GM12865 (cell line): Measurements from ENCODE around the gene ZDHHC21.

Experiments used
- DNase-seq: peaks from one replicate; pipeline ENCODE4 v3.0.0; 2010; ENCODE audit warnings: low read depth
- H3K4me3 ChIP-seq: 2 replicates; pipeline ENCODE4 v1.5.1; 2011; ENCODE audit warnings: mild to moderate bottlenecking, low read depth, low read length, control low read depth
- TF ChIP-seq, protein P1 (sequence below): IDR thresholded peaks from 2 replicates; pipeline ENCODE4 v1.5.1; 2011; ENCODE audit warnings: low read length, control low read depth, low read depth, inconsistent platforms; ENCODE audit not compliant: insufficient read depth; ENCODE audit errors: missing control alignments

The ZDHHC21 gene

DNA sequence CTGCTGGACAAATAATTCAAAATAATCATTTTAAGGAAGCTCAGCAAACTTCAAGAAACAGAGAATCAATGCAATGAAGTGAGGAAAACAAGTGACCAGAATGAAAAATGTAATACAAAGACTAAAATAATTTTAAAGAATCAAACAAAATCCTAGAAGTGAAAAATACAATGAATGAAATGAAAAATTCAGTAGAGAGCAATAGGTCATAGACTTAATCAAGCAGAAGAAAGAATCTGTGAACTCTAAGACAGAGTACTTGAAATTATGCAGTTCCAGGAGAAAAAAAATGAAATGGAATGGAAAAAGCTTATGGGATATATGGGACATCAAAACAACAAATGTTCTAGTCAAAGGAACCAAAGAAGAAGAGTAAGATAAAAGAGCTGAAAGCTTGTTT is 11.8 kb upstream of the ZDHHC21 start:
- no peak for DNase-seq
- TF ChIP-seq, protein P1, sequence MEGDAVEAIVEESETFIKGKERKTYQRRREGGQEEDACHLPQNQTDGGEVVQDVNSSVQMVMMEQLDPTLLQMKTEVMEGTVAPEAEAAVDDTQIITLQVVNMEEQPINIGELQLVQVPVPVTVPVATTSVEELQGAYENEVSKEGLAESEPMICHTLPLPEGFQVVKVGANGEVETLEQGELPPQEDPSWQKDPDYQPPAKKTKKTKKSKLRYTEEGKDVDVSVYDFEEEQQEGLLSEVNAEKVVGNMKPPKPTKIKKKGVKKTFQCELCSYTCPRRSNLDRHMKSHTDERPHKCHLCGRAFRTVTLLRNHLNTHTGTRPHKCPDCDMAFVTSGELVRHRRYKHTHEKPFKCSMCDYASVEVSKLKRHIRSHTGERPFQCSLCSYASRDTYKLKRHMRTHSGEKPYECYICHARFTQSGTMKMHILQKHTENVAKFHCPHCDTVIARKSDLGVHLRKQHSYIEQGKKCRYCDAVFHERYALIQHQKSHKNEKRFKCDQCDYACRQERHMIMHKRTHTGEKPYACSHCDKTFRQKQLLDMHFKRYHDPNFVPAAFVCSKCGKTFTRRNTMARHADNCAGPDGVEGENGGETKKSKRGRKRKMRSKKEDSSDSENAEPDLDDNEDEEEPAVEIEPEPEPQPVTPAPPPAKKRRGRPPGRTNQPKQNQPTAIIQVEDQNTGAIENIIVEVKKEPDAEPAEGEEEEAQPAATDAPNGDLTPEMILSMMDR, result no peak
- no peak overlapping the region for H3K4me3 ChIP-seq

DNA sequence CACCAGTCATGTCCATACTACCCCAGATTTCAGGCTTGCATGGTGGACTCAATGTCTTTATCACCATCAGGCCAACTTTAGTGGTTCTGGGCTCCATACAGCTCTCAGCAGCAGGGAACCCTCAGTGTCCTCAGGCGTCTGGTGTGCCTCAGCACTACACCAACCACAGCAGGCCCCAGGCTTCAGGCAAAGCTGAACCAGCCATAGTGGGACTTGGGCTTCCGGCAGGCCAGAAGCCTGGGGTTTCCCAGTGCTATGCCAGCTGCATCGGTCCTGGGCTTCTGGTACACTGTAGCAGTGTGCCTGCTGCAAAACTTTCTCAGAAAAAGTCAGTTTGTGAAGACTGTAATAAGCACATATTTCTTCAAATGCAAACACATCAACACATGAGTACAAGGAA is 11.0 kb upstream of the ZDHHC21 start:
- H3K4me3 ChIP-seq, result no peak overlapping the region
- TF ChIP-seq, protein P1, result no peak
- no peak for DNase-seq

DNA sequence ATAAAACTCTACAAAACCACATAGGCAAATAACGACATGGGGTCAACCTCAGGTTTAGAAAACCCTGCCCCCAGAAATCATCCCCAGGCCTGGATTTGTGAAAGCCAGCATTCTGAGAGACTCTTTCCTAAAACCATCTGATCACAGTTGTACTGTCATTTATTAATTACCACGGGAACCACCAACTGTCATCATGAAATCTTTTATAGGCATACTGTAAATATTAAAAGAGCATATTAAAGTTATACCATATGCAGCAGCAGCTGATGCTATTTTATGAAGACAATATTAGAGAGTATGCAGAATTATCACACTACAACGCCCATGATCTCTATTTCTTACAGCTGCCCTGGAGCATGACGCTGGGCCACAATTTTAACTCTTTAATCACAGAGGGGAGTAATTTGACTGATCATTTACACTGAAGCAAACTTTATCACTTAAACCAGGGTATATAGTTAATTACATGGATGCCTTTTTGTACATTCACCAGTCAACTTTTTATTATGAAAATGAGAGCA is 9.0 kb upstream of the ZDHHC21 start:
- H3K4me3 ChIP-seq, result no peak overlapping the region
- TF ChIP-seq, protein P1, result no peak
- DNase-seq, result no peak

DNA sequence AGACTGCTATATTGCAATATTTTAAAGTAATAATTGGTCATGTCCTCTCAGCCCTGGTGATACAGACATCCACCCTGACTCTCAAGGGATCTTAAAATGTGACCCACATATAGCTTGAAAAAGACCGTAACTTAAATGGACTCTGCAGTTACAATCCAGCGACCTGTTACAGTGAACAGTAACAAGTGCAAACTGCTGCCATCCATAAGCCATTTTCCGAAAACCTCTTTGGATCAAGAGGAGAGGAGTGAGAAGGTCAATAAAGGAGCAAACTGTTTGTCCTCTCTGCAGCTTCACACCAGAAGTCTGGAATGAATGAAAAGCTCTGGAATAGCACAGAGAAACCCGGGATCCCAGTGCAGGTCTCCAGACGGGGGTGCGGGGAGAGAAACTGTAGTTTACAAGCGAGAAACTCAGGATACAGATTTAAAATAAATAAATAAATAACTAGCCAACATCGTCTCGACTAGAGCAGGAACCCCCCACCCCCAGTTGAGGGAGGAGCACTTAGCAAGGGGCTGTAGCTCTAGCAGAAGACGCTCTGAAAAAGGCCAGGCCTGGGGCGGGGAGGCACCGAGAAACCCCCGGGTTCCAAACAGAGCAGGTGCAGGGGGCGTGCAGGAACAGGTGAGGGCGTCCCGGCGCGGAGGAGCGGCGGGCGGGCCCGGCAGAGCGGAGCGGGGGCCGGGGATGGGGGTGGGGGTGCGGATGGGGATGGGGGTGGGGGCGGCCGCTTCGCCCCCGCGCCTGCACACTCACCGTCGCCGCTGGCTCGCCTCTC is 572 bp downstream of the ZDHHC21 start:
- TF ChIP-seq, protein P1, result no peak
- H3K4me3 ChIP-seq, result peak overlapping the region; percentile 82
- peak; percentile 50 for DNase-seq

DNA sequence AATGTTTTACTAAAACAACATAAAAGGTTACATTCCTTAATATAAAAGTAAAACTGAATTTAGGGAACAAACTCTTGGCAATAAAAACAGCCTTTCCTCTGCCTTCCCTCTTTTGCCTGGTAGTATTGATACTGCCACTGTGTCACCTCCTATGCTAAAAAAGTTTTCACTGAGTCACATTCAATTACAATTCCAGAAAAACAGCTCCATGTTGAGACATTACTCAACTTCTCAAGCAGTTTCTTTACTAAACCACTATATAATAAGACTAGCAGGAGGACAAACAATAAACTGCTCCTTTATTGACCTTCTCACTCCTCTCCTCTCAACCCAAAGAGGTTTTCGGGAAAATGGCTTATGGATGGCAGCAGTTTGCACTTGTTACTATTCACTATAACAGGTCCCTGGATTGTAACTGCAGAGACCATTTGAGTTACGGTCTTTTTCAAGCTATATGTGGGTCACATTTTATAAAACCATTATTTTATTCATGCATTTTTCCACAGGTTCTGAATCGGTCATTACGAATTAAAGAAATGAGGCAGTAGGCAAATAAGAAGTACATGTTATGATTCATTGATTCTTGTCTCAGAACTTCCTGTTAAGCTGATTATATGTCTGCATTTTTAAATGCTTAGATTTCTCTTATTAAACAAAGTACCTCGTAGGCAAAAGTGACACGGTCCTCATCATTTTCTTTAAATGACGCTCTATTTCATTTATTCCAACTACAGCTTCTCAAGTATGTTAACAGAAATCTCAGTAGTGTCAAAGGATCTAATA is 2.1 kb downstream of the ZDHHC21 start:
- H3K4me3 ChIP-seq, result peak overlapping the region; percentile 82
- DNase-seq, result no peak
- TF ChIP-seq, protein P1, result no peak

DNA sequence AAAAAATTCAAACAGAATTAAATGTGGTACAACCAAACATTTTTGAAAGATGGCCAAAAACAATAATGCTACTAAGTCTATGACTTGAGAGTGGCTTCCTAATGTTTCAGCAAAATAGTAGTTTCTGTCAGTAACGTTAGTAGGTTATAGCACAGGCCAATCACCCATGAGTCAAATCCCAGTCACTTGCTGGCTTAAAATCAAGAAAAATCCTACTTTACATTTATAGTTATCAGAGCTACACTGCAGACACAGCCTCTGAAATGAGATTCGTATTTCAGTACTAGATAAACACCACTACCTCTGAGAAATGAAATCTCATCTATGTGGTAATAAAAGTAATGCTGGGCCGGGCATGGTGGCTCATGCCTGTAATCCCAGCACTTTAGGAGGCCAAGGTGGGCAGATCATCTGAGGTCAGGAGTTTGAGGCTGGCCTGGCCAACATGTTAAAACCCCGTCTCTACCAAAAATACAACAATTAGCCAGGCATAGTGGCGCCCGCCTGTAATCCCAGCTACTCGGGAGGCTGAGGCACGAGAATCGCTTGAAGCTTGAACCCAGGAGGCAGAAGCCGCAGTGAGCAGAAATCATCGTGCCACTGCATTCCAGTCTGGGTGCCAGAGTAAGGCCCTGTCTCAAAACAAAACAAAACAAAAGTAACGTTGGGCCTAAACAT is 6.1 kb downstream of the ZDHHC21 start:
- no peak for DNase-seq
- TF ChIP-seq, protein P1, result no peak
- no peak overlapping the region for H3K4me3 ChIP-seq
